SKM-1 treated with dmso at 0.1 percent for 144 hours (cell line): ENCODE results near the gene BFSP1.

Source experiments
- DNase-seq: peaks from one replicate; lab custom pipeline; 2025; ENCODE audit not compliant: unreplicated experiment; lab: John Stamatoyannopoulos, UW

The BFSP1 gene

DNA sequence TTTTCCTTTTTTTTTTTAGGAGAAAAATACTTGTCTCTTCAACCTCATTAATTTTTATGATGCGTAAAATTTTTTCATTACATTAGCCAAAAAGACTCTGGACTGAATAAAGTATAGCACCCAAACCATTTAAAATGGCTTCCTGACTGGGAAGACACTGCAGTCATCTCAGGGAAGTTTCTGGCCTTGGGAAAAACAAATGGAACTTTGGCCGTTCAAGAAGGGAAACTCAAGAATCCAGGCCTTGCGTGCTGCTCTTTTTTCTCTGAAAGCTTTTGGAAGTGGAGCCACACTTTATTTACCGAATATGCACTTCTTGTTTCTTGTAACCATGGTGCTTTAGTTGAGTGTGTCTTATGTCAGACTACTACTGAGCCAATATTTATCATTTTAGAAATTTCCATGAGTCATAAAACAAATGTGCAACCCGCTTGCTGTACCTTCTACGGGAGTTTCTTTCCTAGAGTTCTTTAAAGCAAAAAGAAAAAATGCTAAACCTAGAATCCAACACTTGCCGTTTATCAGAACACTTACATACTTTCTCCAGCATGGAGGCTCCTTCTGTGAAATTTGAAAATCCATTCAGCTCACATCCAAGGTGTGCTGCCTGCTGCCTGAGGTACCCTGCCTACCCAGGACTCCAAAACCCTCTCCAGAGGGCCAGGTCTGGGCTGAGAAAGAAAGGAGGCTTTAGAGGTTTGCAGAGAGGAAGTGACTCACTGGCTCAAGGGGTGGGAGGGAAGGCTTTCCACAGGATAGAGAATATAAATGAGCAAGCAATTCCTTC, 27.2 kb upstream of the BFSP1 start:
- no peak for DNase-seq

GRCh38 chr20:17557675-17558006, 26.5 kb upstream of the BFSP1 start:
- no peak for DNase-seq

DNA sequence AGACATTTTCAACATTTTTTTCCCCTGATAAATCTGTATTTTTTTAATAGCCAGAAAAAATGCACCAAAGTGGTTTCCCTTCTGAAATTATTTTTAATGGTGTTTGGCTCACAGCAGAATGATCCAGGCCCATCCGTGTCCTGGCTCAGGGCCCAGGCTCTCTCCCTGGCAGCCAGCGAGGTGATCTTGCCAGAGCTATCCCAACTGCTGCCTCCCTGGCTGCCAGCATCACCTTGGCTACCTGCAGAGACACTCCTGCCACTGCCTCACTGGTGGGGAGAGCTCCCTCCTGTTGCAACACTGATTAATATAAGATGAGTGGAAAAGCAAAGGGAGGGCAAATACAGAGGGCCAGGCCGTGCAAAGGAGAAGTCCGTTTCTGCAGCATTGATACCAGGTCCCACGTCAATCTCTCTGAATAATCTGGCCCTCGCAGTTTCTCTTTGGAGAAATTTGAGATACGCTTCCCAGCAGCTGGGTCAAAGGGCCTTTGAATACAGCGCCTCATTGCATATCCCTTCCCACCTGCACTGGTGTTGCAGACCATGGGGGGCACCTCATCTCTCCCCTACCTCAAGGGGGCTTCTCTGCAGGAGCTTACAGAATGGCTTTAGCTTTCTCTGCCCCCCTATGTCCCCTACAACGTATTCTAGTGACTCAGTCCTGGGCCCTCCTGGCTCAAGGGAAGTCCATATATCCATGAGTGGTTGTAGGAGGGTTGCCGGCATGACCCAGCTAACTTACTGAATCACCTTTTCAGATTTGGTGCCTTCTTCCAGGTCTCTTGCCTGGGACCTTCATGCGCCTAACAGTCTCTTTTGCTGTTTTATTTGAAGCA, 25.9 kb upstream of the BFSP1 start:
- DNase-seq = no peak

- DNase-seq = no peak
Observed at GRCh38 chr20:17555106-17555505, 23.9 kb upstream of the BFSP1 start.

- no peak for DNase-seq
Observed at GRCh38 chr20:17549131-17549530, 18.0 kb upstream of the BFSP1 start.

DNA sequence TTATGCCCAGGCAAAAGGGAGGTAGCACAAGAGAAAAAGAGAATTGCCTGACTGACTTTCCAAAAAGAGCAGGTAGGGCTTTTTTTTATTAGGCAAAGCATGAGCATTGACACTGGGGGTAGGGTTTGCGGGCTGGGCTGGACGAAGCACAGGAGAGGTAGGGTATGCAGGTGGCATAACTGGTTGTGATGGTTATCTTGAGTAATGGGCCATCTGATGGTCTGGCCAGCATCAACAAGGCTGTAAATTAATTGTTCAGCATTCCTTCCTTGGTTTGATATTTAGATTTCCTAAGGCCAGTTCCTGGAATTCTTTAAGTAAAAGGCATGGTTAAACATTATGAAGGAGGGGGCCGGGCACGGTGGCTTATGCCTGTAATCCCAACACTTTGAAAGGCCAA, 13.9 kb upstream of the BFSP1 start:
- DNase-seq = no peak

- DNase-seq = no peak
Observed at GRCh38 chr20:17543531-17544131, 12.5 kb upstream of the BFSP1 start.

DNA sequence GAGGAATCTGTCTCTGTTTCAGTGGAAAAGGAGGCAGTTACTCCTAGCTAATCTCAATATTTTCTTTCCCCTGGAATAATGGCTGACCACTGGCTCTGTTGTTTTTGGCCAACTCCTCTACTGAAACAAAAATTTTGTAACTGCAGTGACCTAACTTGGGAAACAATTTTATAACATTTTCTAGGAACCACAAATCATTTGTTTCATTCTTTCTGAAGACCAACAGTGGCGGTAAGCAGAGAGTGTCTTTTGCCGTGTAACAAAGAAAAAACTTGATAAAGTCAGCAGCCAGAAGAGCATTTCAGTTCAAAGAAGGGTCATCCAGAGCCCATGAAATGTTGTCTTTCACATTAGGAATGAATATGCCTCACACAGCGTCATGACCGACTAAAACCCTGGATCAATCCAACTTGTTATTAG, 11.8 kb upstream of the BFSP1 start:
- DNase-seq = no peak

GRCh38 chr20:17542481-17542880, 11.3 kb upstream of the BFSP1 start:
- DNase-seq = no peak

GRCh38 chr20:17541996-17542395, 10.8 kb upstream of the BFSP1 start:
- no peak for DNase-seq

- DNase-seq = no peak
Observed at GRCh38 chr20:17541596-17541995, 10.4 kb upstream of the BFSP1 start.

GRCh38 chr20:17538517-17539170, 7.5 kb upstream of the BFSP1 start:
- DNase-seq = no peak

DNA sequence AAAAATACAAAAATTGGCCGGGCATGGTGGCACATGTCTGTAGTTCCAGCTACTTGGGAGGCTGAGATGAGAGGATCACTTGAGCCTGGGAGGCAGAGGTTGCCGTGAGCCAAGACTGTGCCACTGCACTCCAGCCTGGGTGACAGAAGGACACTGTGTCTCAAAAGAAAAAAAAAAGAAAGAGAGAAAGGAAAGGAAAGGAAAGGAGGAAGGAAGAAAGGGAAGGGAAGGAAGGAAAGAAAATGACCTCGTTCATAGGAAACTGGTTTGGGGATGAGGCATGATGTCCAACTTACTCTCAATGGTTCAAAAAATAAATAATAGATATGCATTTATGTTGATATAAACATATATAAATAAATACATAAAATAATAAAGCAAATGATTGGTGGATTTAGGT, 6.8 kb upstream of the BFSP1 start:
- no peak for DNase-seq

DNA sequence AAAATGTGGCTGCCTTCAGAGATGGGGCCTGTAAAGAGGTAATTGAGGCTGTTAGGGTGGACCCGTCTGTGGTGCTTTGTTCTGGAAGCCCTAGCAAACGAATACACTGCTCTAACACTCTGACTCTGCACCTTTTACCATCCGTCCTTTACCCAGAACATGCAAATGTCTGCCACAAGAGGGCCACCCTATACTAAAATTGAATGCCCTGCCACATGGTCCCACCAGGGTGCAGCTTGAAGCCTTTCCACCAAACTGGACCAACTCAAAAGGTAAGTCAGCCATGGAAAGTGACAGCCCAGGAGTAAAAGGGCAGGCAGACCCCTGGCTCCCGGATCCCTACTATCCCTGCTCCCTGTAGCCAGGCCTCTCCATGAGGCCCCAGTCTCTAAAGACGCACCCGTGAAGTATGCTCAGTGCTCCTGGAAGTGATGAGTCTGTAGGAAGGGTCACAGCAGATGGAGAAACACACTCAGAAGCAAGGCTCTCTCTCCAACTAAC, 5.8 kb upstream of the BFSP1 start:
- DNase-seq = peak; percentile 52

DNA sequence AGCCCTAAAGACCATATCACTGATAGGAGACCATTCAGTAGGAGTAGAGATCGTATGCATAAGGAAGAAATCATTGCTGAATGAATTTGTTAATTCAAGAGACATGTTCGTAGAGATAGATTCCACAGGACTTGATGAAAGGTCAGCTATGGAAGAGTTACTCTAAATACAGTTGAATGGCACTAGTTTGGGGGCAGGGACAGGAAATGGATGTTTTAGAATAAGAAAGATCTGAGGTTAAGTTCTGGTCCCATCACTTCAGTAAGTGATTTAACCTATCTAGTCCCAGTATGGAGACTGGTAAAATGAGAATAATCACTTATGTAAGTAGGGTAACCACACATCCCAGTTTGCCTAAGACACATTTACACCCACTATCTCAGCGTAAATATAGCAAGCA, 2.9 kb upstream of the BFSP1 start:
- DNase-seq = no peak

- DNase-seq = peak; percentile 15
Observed at GRCh38 chr20:17533396-17533795, 2.2 kb upstream of the BFSP1 start.

DNA sequence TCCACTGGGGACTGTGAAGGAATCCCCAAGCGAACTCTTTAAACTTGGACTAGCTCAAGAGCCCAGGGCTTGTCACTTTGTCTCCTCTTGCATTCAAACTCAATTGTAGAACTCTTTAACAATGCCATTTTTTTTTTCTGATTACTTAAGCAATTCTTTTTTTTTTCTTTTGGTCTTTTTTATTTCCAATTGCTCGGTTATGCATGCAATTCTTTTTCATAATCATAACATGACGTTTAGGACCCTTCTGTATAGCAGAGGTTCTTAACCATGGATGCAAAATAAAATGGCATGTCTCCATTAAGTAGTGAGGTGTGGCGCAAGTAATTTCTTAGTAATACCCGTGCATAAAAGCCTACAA, 466 bp upstream of the BFSP1 start:
- DNase-seq = no peak

GRCh38 chr20:17530153-17530552, 1.0 kb downstream of the BFSP1 start:
- no peak for DNase-seq

GRCh38 chr20:17529586-17529985, 1.6 kb downstream of the BFSP1 start:
- DNase-seq = no peak

- no peak for DNase-seq
Observed at GRCh38 chr20:17525650-17526049, 5.5 kb downstream of the BFSP1 start.

- no peak for DNase-seq
Observed at GRCh38 chr20:17525132-17525531, 6.0 kb downstream of the BFSP1 start.
